HG02678 (cell line): ENCODE data around the gene BBS9.

Experiments
- ATAC-seq: cut with Tn5 transposase; IDR thresholded peaks from one replicate; pipeline ENCODE4 v1.9.1; 2021; ENCODE audit warnings: mild to moderate bottlenecking, moderate library complexity; ENCODE audit not compliant: unreplicated experiment

The BBS9 gene

DNA sequence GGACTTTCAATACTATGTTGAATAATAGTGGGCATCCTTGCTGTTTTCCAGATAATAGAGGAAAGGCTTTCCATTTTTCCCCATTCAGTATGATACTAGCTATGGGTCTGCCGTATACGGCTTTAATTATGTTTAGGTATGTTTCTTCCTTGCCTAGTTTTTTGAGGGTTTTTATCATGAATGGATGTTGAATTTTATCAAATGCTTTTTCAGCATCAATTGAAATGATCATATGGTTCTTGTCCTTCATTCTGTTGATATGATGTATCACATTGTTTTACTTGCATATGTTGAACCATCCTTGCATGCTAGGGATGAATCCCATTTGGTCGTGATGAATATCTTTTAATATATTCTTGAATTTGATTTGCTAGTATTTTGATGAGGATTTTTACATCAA, 11.0 kb upstream of the BBS9 start:
- no peak for ATAC-seq

DNA sequence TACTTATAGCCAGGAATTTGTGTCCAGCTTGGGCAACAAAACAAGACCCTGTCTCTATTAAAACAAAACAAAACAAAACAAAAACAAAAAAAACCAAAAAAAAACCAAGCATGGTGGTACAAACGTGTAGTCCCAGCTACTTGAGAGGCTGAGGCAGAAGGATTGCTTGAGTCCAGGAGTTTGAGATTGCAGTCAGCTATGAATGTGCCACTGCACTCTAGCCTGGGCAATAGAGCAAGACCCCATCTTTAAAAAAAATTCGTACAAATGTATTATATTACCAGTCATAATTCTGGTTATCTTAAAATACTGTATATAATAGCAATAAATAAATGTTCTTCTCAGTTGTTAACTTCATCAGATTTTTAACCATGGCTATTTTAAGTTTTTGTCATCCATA, 2.3 kb upstream of the BBS9 start:
- ATAC-seq: no peak

DNA sequence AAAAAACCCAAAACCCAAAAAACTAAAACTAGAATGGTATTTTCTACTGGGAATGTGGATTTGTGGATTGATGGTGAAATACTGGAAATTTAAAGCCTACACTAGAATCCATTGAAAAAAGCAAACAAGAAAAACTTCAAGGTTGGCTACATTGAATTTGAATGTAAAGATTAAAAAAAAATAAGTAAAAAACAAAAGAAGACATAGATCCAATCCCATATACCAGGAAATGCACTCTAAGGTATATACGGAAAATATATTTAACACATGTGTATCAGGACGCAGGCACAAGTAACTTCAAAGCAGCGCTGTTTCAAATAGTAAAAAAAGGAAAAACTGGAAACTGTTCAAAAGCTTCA, 754 bp upstream of the BBS9 start:
- no peak for ATAC-seq

DNA sequence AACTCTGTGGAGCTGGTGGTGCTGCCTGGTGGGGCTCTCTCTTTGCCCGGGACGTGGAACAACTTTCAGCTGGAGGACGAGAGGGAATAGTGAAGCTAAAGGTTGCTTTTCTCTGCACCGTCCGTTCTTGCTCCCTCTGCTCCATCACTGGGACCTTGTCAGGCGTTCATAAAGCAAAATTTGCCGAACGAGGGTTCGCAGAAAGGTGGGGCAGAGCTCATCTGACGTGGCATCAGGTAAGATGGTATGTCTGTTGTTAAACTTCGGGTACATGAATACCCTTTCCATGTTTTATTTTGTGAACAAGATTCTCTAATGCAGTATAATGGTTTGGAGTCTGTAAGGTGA, 416 bp downstream of the BBS9 start:
- no peak for ATAC-seq

DNA sequence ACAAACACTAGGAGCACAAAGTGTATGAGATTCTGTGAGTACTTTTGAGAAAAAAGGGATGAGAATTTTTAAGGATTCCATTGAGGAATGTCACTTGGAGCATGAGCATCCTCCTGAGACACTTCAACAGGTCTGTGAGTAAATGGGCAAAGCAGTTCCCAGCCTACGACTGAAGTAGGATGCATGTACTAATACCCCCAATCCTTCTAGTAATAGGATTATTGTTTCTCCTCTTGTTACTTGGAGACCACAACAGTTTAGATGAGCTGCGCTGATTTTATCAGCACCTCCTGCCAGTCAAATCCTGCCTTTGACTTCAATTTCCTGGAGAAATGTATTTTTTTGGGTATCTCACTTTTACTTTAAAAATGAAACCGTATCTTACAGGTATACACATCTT, 820 bp downstream of the BBS9 start:
- ATAC-seq: no peak

DNA sequence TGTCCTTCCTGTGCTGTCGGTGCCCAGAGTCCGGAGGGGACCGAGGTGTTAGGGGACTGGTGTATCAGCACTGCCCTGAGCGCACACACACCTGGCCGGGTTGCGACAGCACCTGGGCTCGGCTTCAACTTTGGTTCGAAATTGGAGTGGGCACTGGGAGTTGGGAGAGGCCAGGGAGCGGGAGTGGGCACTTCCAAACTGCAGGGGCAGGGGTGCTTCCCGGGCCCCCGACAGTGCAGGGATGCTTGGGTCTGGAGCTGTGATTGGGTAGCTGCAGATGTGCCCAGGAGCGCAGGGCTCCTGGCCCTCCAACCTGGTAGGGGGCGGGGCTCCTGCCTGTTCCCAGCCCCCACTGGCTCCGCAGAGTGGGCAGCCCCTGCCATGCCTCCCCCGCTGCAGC, 7.7 kb downstream of the BBS9 start:
- ATAC-seq: no peak

DNA sequence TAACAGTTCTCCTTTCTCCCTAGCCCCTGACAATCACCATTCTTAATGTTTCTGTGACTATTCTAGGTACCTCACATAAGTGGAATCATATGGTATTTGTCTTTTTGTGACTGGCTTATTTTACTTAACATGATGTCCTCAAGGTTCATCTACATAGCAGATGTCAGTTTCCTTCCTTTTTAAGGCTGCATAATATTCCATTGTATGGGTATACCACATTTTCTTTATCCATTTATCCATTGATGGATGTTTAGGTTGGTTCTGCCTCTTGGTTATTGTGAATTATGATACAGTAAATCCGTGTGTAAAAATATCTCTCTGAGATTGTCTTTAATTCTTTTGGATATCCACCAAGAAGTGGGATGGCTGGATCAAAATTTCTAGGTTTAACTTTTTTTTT, 13.2 kb downstream of the BBS9 start:
- no peak for ATAC-seq

DNA sequence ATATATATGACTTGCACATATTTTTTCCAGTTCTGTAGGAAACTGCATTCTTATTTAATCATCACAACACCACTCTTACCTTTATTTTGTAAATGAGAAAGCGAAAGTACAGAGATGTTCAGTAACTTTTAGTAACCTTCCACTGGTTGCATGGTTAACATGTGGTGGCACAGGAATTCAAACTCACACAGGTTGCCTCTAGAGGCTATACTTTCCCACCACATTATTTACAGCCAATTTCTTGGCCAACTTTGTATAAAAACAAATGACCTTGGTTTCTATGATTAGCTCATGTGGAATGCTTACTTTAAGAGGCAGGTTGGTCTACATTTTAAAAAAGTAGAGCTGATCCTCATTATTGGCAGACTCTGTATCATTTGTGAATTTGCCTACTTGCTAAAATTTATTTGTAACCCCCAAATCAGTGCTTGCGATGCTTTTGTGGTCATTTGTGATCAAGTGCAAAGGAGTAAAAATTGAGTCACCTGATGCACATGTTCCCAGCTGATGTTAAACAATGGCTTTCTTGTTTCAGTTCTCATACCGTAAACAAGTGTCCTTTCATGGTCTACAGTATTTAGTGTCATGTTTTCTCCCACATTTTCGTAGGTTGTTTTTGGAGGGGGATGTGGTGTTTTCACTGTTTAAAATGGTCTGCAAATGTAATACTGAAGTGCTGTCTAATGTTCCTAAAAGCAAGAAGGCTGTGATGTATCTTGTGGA, 14.8 kb downstream of the BBS9 start:
- no peak for ATAC-seq

DNA sequence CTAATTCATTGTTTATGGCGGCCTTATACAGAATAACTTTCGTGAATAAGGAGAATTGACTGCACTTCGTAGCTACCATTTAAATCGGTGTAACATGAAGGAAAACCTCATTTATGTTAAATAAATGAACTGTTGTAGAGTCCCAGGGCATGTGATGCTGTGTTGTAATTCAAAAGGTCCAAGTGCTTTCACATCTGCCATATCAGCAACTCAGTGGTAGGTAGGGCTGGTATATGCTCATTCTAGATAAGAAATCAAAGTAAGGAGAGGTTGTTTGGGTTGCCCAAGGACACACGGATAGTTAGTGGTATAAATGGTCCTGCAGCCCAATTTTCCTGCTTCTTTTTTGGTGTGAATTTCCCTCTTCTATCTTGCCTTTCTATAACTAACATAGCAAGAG, 15.8 kb downstream of the BBS9 start:
- ATAC-seq: no peak

DNA sequence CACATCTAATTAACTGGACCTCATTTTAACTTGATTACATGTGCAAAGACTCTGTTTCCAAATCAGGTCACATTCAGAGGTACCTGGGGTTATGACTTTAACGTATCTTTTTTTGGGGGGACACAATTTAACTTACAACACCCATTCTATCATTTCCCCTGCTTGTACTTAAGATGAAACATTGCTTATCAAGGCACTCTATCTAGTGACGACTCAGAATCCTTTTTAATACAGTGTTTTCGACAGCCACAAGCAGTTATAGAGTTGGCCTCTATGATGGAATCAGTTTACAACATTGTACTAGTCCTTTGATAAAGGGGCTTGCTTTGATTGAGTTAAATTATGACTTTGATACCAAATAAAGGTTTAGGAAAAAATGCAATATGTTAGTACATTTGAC, 22.7 kb downstream of the BBS9 start:
- no peak for ATAC-seq

DNA sequence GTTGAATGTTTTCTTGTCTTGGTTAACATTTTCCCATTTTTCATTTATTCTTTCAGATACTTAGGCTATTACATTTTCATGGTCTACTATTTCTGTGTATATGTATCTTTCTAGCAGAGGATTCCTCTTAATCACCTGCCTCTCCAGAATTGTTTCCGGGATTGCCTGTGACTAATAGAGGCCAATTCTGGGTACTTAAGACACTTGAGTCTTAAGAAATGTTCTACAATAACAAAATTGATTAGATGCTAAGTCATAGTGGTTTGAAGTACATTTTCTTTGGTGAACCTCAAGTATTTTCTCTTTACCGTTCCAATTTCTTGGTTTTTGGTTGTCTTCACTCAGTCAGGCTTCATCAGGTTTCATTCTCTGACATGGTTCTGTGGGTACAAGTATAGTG, 26.4 kb downstream of the BBS9 start:
- ATAC-seq: no peak

DNA sequence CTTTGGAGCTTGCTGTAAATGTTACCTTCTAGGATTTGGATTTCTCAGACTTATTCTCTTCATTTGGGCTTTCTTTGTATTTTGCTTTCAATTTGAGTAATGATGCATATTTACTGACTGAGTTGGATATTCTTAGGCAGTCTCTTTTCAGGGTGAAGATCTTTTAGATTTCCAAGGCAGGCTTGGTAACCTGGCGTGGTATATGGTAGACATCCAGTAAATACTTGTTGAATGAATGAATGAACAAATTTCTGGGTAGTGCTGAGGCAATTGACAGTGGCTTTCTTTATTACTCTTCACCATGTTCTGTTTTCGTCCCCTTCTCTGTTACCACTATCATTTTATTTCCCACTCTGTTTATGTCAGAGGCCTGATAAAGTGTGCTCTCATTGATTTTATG, 27.1 kb downstream of the BBS9 start:
- no peak for ATAC-seq

DNA sequence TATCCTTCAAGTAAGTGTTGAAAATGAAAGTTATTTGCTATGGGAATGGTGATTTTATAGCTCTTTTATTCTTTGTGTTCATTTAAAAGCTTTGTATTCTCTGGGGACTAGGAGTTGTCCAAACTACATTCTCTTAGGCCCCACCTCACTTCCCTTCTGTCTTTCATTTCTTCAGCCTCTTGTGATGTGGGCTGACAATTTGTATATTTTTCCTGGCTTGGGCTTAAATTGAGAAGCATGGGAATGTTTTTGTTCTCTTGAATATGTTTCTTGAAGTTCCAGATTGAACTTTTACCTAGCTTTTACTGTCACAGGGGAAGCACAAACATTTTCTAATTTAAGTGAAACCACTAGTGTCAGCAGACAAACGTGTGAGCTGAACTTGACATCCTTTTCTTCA, 27.9 kb downstream of the BBS9 start:
- ATAC-seq: no peak

DNA sequence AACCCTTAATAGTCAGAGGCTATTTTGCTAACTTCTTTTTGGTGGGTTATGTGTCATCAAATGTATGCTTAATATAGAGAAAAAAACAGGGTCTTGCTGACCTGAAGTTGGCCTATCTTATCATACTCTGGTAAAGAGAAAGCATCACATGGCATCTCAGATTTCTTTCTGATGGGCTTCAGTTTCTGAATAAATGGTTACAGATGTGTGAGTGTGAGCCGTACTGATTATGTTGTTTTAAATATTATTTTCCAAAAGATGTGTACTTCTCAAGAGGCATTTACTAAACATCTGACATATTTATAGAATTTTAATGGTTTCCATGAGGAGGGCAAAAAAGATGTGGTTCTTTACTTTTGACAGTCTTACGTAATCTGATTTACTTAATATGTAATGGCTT, 28.4 kb downstream of the BBS9 start:
- no peak for ATAC-seq

DNA sequence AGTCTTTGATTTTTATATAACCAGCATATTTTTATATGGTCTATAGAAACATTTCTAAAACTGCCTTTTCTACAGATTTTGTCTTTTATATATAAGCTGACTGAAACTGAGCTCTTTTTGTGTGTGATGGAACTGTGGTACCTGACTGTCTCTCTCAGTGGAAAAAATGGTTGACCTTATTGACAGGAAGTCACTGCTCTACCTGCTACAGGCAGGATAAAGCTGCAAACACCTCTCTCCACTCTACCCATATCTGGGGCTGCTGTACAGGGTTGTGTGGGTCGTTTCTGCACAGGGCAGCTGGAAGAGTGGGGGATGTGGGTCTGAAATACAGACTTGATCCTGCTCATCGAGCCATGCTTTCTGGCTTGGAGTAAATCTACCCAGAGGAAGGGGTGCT, 48.5 kb downstream of the BBS9 start:
- ATAC-seq: no peak

DNA sequence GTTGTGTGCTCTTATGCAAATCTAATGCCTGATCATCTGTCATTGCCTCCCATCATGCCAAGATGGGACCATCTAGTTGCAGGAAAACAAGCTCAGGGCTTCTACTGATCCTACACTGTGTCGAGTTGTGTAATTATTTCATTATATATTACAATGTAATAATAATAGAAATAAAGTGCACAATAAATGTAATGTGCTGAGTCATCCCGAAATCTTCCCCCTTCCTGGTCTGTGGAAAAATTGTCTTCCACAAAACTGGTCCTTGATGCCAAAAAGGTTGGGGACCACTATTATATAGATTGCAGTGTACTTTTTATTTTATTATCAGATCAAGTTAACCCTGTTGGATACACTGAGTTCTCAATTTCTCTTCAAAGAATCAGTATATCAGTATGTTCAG, 50.2 kb downstream of the BBS9 start:
- no peak for ATAC-seq

DNA sequence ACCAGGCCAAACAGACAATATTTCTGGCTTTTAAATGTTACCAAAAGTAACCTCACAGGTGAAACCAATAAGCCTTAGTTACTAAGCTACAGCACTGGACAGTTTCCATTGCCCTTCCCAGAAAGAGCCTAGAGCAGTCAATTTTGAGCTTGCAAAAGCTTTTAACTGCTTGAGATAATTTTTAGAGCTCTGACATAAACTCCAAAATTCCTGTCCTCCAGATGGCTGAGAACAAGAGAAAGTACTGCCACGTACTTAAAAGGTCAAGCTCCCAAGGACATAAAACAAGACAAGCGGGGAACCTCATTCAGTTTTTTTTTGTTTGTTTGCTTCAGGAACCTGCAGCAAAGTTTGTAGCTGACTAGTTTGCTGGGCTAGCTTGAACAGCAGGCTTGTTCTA, 54.1 kb downstream of the BBS9 start:
- no peak for ATAC-seq

DNA sequence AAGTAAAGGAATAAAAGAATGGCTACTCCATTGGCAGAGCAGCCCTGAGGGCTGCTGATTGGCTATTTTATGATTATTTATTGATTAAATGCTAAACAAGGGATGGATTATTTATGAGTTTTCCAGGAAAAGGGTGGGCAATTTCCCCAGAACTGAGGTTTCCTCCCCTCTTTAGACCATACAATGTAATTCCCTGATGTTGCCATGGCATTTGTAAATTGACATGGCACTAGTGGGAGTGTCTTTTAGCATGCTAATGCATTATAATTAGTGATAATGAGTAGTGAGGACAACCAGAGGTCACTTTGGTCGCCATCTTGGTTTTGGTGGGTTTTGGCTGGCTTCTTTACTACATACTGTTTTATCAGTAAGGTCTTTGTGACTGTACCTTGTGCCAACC, 55.5 kb downstream of the BBS9 start:
- no peak for ATAC-seq

DNA sequence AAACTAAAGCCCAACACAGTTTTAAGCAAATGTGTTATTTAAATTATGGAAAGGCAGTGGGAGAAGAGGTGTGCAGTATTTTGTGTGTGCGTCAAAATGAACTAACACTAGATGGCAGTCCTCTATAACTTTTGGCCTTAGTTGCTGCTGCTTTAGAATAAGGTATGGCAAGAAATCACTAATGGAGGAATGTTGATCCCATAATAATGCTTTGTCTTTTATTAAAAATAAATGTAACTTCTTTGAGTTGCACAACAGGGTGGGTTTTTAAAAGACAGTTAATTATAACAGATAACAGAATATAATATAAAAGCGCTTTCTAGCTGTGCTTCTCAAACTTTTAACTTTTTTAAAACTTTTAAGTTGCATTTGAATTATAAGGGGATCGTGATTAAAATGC, 56.4 kb downstream of the BBS9 start:
- peak; percentile 80 for ATAC-seq

DNA sequence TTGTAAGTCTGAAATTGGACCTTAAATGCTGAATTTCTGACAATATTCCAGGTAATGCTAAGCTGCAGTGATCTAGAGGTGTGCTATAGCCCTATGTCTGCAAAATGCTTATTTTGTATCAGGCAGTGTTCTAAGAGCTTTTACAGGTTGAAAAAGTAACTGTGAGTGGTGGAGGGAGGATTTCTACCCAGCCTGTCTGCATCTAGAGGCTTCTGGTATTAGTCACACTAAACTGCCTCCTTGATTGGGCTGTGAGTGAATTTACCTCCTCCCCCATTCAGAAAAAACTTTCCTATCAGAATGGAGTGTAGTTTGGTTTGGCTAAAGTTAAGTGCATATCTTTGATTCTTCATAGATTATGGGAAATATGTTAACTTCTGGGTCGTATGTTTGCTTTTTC, 56.8 kb downstream of the BBS9 start:
- ATAC-seq: no peak

DNA sequence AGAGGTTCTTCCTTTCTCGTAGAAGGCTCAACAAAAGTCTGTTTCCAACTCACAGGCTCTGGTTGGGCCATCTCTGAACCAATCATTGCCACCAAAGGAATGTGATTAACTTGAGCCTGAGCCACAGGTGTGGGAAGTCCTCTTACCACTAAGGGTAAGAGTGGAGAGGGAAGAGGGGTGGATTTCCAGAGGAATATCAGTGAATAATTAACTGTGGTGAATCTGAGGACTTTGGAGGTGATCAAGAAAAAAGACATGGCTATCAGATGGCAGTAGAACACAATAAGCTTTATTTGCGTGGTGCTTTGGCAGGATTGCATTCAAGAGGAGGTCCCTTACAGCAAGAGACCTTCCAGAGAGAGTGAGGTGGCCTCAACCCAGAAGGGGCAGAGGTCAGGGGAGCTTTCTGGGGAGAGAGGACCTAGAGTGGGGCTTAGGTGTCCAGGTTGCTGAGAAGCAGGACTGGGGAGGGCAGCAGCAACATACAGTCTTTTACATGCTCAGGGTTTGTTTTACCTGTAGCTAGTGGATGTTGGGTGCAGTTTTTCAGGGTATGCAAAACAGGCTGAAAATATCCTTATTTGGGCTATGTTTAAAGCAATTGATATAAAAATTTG, 61.4 kb downstream of the BBS9 start:
- ATAC-seq: peak; percentile 11

DNA sequence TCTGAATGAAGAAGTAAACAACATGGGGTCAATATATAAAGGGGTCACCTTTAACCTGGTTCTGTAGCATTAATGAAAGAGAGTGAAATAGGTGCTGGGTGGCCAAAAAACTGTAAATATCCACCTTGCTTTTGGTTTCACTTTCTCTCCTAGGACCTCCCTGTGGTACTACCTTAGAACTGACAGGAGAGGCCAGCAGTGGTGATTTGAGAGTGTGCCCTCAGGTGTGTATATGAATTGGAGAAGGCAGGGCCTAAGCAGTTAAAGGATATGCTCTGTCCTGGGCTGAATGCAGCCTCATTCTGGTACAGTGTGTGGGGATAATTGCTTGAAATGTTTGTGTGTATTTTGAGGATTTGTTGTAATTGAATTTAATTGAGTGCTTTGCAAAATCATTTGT, 62.0 kb downstream of the BBS9 start:
- ATAC-seq: peak; percentile 64

DNA sequence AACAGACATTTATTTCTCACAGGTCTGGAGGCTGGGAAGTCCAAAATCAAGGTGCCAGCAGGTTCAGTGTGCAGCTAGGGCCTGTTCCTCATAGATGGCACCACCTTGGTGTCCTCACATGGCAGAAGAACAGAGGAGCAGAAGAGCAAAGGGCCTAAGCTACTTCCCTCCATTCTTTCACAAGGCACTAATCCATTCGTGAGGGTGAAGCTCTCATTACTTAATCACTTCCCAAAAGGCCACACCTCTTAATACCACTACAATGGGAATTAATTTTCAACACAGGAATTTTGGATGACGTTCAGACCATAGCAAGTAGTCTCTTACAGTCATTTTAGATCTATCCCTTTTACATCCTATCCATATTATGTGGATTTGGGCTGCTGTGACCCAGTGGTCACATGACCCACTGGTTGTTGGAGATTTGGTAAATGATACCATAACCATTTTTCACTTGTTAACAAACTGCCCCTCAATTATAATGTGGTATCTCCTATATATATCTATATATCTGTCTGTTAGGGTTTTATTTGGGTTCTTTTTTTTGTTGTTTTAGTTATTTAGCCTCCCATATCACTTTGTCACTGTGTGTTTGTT, 63.4 kb downstream of the BBS9 start:
- no peak for ATAC-seq
